B cell (primary cell): Measurements from ENCODE around the gene SYT11. TPM values are rescaled to one million over a fixed set of nuclear protein-coding genes. Genes with fewer than 3 reads are reported as not detected.

Source experiments
- ATAC-seq: fragments of 200-7000 bp; cut with Tn5 transposase; one replicate; pipeline ENCODE4 v1.10.0; 2021; ENCODE audit warnings: low read depth, mild to moderate bottlenecking, moderate number of reproducible peaks, moderate library complexity
- CTCF ChIA-PET: fragments of 350-600 bp; sonication (Branson Sonifier 250); formaldehyde crosslinking; loops from one replicate; lab custom pipeline; 2021; ENCODE audit warnings: antibody characterized with exemption, inconsistent platforms; lab: Charles Lee
- POLR2A ChIA-PET: fragments of 350-600 bp; sonication (Branson Sonifier 250); formaldehyde crosslinking; loops from one replicate; lab custom pipeline; 2021; ENCODE audit warnings: antibody characterized with exemption; lab: Charles Lee
- DNase-seq: peaks from one replicate; pipeline ENCODE4 v3.0.0; 2013
- H2AFZ ChIP-seq: 2 replicates; pipeline ENCODE4 v1.6.1; 2012; ENCODE audit warnings: mild to moderate bottlenecking, low read depth, low read length; ENCODE audit not compliant: insufficient read depth, poor library complexity, severe bottlenecking
- H3K27ac ChIP-seq, 2 donors: 1 replicate in 1 of 2; 2 replicates in 1 of 2; pipeline ENCODE4 v1.5.1; 2012 to 2013; ENCODE audit warnings: low read length in 2 of 2, mild to moderate bottlenecking in 2 of 2, moderate library complexity in 1 of 2
- H3K27me3 ChIP-seq, 4 experiments: fragments of 200-600 bp in 1 of 4; sonication (generic) in 1 of 4; replicated peaks in 1 of 4; 1 replicate in 2 of 4; 2 replicates in 2 of 4; pipeline versions ENCODE4 v1.6.1 to v1.7.0; 2013 to 2016; ENCODE audit warnings: low read length in 3 of 4, mild to moderate bottlenecking in 2 of 4, mixed read lengths in 1 of 4, moderate library complexity in 1 of 4; ENCODE audit not compliant: insufficient read depth in 4 of 4, control insufficient read depth in 3 of 4; ENCODE audit errors: control extremely low read depth in 1 of 4
- H3K36me3 ChIP-seq, 2 experiments: replicated peaks in 1 of 2; 1 replicate in 1 of 2; 2 replicates in 1 of 2; pipeline versions ENCODE4 v1.6.1 to v1.7.1; 2013; ENCODE audit warnings: low read length in 1 of 2; ENCODE audit not compliant: insufficient read depth in 2 of 2, control insufficient read depth in 1 of 2; ENCODE audit errors: control extremely low read depth in 1 of 2, extremely low read depth in 1 of 2
- H3K4me1 ChIP-seq, 2 donors: fragments of 200-600 bp in 1 of 2; sonication (generic) in 1 of 2; 1 replicate in 1 of 2; 2 replicates in 1 of 2; pipeline versions ENCODE4 v1.5.1 to v1.6.1; 2013 to 2017; ENCODE audit warnings: low read length in 2 of 2; ENCODE audit not compliant: control insufficient read depth in 2 of 2, insufficient read depth in 2 of 2
- H3K4me2 ChIP-seq: replicated peaks from 2 replicates; pipeline ENCODE3; 2012; ENCODE audit warnings: mild to moderate bottlenecking, low read depth, low read length; ENCODE audit not compliant: poor library complexity, severe bottlenecking
- H3K4me3 ChIP-seq, 5 experiments: fragments of 200-600 bp in 1 of 5; sonication (generic) in 1 of 5; 1 replicate in 3 of 5; 2 replicates in 2 of 5; pipeline versions ENCODE4 v1.5.1 to v1.7.0; 2011 to 2016; ENCODE audit warnings: low read length in 4 of 5, mild to moderate bottlenecking in 4 of 5, low read depth in 2 of 5, control low read depth in 1 of 5, moderate library complexity in 1 of 5; ENCODE audit not compliant: insufficient read depth in 1 of 5; ENCODE audit errors: control extremely low read depth in 1 of 5, extremely low read depth in 1 of 5
- H3K79me2 ChIP-seq: fragments of 200-600 bp; sonication (generic); one replicate; pipeline ENCODE4 v1.6.0; 2016; ENCODE audit warnings: low read length; ENCODE audit not compliant: control insufficient read depth, insufficient read depth
- H3K9ac ChIP-seq: fragments of 200-600 bp; sonication (generic); 2 replicates; pipeline ENCODE4 v1.6.1; 2017; ENCODE audit warnings: mild to moderate bottlenecking, low read length, moderate library complexity
- H3K9me3 ChIP-seq, 3 donors: one replicate each; pipeline versions ENCODE4 v1.6.1 to v1.7.1; 2013; ENCODE audit warnings: low read length in 2 of 3; ENCODE audit not compliant: control insufficient read depth in 2 of 3, insufficient read depth in 1 of 3; ENCODE audit errors: control extremely low read depth in 1 of 3
- H4K20me1 ChIP-seq: 2 replicates; pipeline ENCODE4 v1.6.0; 2012; ENCODE audit warnings: mild to moderate bottlenecking, low read length; ENCODE audit not compliant: insufficient read depth, control insufficient read depth, poor library complexity, severe bottlenecking
- H3K27ac Mint-ChIP-seq: one replicate; pipeline ENCODE4 v1.8.0; 2021; ENCODE audit warnings: mixed read lengths
- H3K27me3 Mint-ChIP-seq: one replicate; pipeline ENCODE4 v1.8.0; 2021; ENCODE audit warnings: mixed read lengths
- H3K4me1 Mint-ChIP-seq: one replicate; pipeline ENCODE4 v1.8.0; 2021; ENCODE audit warnings: mixed read lengths
- H3K4me3 Mint-ChIP-seq: one replicate; pipeline ENCODE4 v1.8.0; 2021; ENCODE audit warnings: mixed read lengths
- H3K9me3 Mint-ChIP-seq: one replicate; pipeline ENCODE4 v1.8.0; 2022; ENCODE audit warnings: mixed read lengths; ENCODE audit not compliant: insufficient read depth
- EZH2 ChIP-seq: IDR thresholded peaks from 2 replicates; pipeline ENCODE4 v1.6.1; 2012; ENCODE audit warnings: borderline replicate concordance, low read depth, mild to moderate bottlenecking, moderate library complexity, low read length; ENCODE audit not compliant: insufficient read depth, poor library complexity, severe bottlenecking
- WGBS: methylation state at CpG from one replicate; pipeline ENCODE4 v1.1.5; 2013; ENCODE audit warnings: missing lambda C conversion rate; ENCODE audit not compliant: insufficient coverage; 5-methylcytosine and 5-hydroxymethylcytosine counted together
- intact Hi-C: fragments of 100-400 bp; cut with micrococcal nuclease; formaldehyde crosslinking; loops from one replicate; pipeline ENCODE4 v1.10.0; 2022
- polyA plus RNA-seq: library from polyadenylated mRNA; depleted of rRNA; stranded (reverse); fragments of >200 nt; gene quantifications from 2 replicates; pipeline ENCODE4 v1.2.3, GENCODE V29; 2012
- total RNA-seq, 2 donors: library from RNA; stranded (reverse); fragments of 120-200 nt in 1 of 2; gene quantifications; 1 replicate in 1 of 2; 2 replicates in 1 of 2; pipeline versions ENCODE4 v1.2.3 to v1.2.4, GENCODE V29; 2013 to 2022
- TF ChIP-seq, protein P1 (sequence below): fragments of 200-600 bp; IDR thresholded peaks from one replicate; pipeline ENCODE4 v1.8.0; 2022; ENCODE audit warnings: antibody characterized with exemption, mild to moderate bottlenecking

Gene SYT11
- total and polyA plus RNA-seq, 2 donors (not counting 1 experiment from before 2014, with no cell fraction given), result 1.8 to 6.6 TPM

DNA sequence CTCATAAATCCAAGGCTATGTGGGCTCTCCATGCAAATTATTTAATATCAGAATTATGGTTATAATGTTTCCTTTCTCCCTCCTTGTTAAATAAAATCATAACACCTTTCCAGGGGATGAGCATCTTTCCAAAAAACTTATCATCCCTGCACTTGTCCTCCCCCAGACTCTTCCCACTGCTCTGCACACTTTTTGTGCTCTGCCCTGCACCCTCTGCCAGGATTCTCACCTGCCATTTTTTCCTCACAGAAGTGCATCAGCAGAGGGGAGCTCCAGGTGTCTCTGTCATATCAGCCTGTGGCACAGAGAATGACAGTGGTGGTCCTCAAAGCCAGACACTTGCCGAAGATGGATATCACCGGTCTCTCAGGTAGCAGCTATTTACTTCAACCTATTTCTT is 20.9 kb downstream of the SYT11 start:
- Mint-ChIP-seq H3K27ac (no peak overlapping the region), H3K27me3 (no peaks in the 10 kb centered on the region), H3K4me1 (peaks cover 9% of the 10 kb centered on the region), H3K9me3 (no peaks in the 10 kb centered on the region), H3K4me3 (no peak overlapping the region)
- no peak overlapping the region for H3K27ac ChIP-seq
- no peaks in the 10 kb centered on the region for H3K9me3 ChIP-seq
- CTCF ChIA-PET, result no interaction called here
- H3K79me2 ChIP-seq, result no peaks in the 10 kb centered on the region
- no peaks in the 10 kb centered on the region for H3K27me3 ChIP-seq
- TF ChIP-seq EZH2, result no peak
- TF ChIP-seq, protein P1, sequence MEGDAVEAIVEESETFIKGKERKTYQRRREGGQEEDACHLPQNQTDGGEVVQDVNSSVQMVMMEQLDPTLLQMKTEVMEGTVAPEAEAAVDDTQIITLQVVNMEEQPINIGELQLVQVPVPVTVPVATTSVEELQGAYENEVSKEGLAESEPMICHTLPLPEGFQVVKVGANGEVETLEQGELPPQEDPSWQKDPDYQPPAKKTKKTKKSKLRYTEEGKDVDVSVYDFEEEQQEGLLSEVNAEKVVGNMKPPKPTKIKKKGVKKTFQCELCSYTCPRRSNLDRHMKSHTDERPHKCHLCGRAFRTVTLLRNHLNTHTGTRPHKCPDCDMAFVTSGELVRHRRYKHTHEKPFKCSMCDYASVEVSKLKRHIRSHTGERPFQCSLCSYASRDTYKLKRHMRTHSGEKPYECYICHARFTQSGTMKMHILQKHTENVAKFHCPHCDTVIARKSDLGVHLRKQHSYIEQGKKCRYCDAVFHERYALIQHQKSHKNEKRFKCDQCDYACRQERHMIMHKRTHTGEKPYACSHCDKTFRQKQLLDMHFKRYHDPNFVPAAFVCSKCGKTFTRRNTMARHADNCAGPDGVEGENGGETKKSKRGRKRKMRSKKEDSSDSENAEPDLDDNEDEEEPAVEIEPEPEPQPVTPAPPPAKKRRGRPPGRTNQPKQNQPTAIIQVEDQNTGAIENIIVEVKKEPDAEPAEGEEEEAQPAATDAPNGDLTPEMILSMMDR, result no peak
- no peak overlapping the region for H3K4me3 ChIP-seq
- peaks cover 8% of the 10 kb centered on the region in 2 donors for H3K4me1 ChIP-seq
- DNase-seq (no peak), ATAC-seq (no peak)
- no peak overlapping the region for H2AFZ ChIP-seq
- POLR2A ChIA-PET, result no interaction called here
- WGBS, result 100% methylated on average over 2 of the region's 2 CpGs
- H3K9ac ChIP-seq, result no peak overlapping the region
- peaks cover 0 to 4% of the 10 kb centered on the region in 2 experiments for H3K36me3 ChIP-seq
- no peak overlapping the region for H3K4me2 ChIP-seq
- no peaks in the 10 kb centered on the region for H4K20me1 ChIP-seq
- intact Hi-C loops, result no loop called here

DNA sequence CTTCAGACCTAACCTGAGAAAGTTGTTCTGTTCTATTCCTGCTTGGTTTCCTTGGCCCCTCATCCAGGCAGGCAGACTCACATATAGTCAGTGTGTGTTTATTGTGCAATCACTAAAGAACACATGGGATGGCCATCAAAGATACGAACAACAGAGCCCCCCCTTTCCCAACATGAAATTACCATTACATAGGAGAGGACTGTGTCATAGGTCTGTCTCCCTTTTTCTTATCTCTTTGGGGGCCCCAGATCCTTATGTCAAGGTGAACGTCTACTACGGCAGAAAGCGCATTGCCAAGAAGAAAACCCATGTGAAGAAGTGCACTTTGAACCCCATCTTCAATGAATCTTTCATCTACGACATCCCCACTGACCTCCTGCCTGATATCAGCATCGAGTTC is 21.6 kb downstream of the SYT11 start:
- intact Hi-C loops, result no loop called here
- no peak overlapping the region for H3K27ac Mint-ChIP-seq
- H3K36me3 ChIP-seq, result peaks cover 0 to 4% of the 10 kb centered on the region in 2 experiments
- no peaks in the 10 kb centered on the region for H4K20me1 ChIP-seq
- 100% methylated on average over 1 of the region's 6 CpGs for WGBS
- H3K4me3 ChIP-seq, result no peak overlapping the region
- H3K4me1 Mint-ChIP-seq, result peaks cover 9% of the 10 kb centered on the region
- CTCF ChIA-PET, result no interaction called here
- no peak overlapping the region for H3K4me2 ChIP-seq
- H3K27ac ChIP-seq, result no peak overlapping the region
- H3K9ac ChIP-seq, result no peak overlapping the region
- DNase-seq (no peak), ATAC-seq (no peak)
- no peaks in the 10 kb centered on the region for H3K9me3 Mint-ChIP-seq
- no peak overlapping the region for H3K4me3 Mint-ChIP-seq
- no peak overlapping the region for H2AFZ ChIP-seq
- H3K9me3 ChIP-seq, result no peaks in the 10 kb centered on the region
- no peaks in the 10 kb centered on the region for H3K27me3 ChIP-seq
- H3K79me2 ChIP-seq, result no peaks in the 10 kb centered on the region
- TF ChIP-seq, protein P1, result no peak
- TF ChIP-seq EZH2, result no peak
- H3K27me3 Mint-ChIP-seq, result no peaks in the 10 kb centered on the region
- POLR2A ChIA-PET, result no interaction called here
- peaks cover 8% of the 10 kb centered on the region in 2 donors for H3K4me1 ChIP-seq
